Measurements from ENCODE around the gene ABCG4.

Gene ABCG4

DNA sequence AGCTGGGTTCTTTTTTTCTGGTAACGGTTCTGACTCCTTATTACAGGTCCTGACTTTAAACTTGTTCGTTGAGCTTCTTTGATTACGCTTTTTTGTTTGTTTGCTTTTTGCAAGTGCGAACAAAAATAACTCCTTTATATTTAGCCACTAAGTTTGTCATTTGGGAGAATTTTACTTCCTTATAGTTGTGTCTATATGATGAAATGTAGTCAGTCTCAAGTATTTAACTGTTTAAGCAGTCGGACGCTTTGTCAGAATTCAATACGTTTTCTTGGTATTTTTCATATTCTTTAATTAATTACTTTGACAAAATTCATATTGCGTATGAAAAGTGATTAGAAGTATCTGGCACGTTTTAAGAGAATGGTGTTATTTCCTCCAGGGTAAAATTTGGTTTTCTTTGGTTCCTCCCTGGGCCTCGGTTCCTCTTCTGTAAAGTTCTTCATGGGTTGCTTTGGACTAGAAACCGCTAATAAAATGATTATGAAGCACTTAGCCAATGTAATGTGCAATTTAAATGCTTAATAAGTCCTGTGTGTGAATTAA lies 58.6 kb downstream of the ABCG4 start:
- no peak for DNase-seq (ENCODE audit: low read depth)

GRCh38 chr11:119209186-119209585 lies 60.3 kb downstream of the ABCG4 start:
- no peak for DNase-seq (ENCODE audit: low read depth)

DNA sequence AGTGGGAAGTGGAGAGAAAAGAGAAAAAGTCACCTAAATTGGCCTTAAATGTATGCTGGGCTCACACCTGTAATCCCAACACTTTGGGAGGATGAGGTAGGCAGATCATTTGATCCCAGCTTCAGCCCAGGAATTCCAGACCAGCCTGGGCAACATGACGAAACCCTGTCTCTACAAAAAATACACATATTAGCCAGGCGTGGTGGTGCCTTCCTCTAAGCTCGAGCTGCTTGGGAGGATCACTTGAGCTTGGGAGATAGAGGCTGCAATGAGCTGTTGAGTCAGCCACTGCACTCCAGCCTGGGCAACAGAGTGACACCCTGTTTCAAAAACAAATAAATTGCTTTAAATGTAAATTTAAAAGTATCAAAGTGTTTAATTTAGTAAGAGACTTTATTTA lies 61.2 kb downstream of the ABCG4 start:
- DNase-seq (ENCODE audit: low read depth), result no peak
